ENCODE data around the gene KIF23.

The KIF23 gene

DNA sequence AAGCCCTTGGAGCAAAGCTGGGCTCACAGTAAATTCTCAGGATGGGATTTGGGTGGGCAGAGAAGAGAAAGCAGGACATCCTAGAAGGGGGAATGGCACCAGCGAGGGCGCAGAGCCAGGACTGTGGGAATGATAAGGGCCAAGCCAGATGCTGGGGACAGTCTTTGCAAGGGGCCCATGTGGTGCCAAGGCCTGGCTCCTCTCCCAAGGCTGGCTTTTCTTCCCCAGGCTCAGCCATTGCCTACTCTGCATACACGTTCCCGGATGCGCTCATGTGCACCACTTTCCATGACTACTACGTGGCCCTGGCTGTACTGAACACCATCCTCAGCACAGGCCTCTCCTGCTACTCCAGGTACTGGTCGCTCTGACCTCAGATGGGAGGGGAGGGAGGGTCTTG is 24.7 kb upstream of the KIF23 start:
- no peak overlapping the region for H3K27ac Mint-ChIP-seq
- no peaks in the 10 kb centered on the region for H3K9me3 Mint-ChIP-seq (ENCODE audit: low read depth)
- H3K27me3 Mint-ChIP-seq: no peaks in the 10 kb centered on the region
- no peak overlapping the region for H3K4me3 Mint-ChIP-seq
- peaks cover 3% of the 10 kb centered on the region for H3K4me1 Mint-ChIP-seq (ENCODE audit: low read depth)
- H3K36me3 Mint-ChIP-seq: no peaks in the 10 kb centered on the region

DNA sequence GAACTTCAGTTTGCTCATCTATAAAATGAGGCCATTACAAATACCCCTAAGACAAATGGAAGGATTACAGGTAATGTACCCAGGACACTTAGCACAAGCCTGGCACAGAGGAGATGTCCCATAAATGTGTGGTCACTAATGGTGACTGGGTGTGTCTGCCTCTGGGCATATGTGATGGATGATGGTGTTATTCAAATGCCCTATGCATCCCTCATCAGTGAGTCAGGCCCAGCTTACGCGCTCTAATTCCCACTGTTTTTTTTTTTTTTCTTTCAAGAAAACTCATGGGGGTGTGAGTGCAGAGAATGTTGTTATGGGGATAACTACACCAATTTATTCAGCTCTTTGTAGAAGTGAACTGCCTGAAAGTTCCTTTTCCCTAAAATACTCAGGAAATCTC is 23.6 kb upstream of the KIF23 start:
- H3K9me3 Mint-ChIP-seq (ENCODE audit: low read depth): no peaks in the 10 kb centered on the region
- no peaks in the 10 kb centered on the region for H3K27me3 Mint-ChIP-seq
- no peak overlapping the region for H3K4me3 Mint-ChIP-seq
- H3K36me3 Mint-ChIP-seq: no peaks in the 10 kb centered on the region
- H3K4me1 Mint-ChIP-seq (ENCODE audit: low read depth): peaks cover 7% of the 10 kb centered on the region
- no peak overlapping the region for H3K27ac Mint-ChIP-seq

DNA sequence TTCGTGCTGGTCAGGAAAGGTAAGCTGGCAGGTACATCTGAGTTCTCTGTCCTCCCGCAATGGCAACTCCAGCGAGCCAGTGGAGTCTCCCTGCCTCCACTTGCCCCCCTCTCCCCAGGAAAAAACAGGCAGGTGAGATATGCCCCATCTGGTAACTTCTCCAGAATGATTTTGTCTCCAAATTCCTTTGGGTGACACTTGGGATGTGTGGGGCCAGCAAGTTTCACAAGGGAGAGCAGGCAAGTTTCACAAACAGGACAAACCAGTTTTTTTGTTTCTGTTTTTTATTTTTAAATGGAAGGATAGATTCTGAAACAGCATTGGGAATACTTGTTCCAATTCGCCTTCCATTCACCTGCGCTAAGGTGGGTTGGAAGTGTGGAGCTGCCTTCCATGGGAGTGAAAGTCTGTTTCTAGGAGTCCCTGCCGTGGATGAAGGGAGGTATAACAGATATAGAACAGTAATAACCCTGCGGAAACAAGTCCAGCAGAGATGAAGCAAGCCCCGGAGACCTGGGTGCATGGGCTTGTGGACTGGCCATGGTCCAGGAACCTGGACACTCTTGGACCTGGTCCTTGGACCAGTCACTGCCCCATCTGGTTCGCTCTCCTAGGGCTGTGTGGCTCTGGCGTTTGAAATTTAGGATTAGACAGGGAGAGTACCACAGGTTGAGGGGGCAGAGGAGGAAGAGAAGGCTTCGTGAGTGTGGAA is 22.9 kb upstream of the KIF23 start:
- H3K27ac Mint-ChIP-seq: no peak overlapping the region
- H3K27me3 Mint-ChIP-seq: no peaks in the 10 kb centered on the region
- no peak overlapping the region for H3K4me3 Mint-ChIP-seq
- H3K9me3 Mint-ChIP-seq (ENCODE audit: low read depth): no peaks in the 10 kb centered on the region
- H3K4me1 Mint-ChIP-seq (ENCODE audit: low read depth): peaks cover 7% of the 10 kb centered on the region
- no peaks in the 10 kb centered on the region for H3K36me3 Mint-ChIP-seq

DNA sequence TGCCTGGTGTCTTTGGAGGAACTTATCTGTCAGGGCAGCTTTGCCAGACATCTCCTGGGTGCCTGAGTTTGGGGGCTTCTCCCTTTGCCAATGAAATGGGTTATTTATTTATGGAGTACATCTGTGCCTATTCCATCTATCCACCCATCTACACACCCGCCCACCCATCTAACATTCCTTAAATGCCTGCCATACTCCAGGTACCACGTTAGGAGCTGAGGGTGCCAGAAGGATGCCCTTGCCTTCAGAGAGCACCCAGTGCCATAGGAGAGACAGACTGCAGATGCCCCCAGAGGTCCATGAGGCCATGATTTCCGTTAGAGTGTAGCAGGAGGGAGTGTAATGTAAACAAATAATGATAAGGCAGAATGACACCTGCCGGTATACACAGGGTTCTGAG is 21.8 kb upstream of the KIF23 start:
- H3K36me3 Mint-ChIP-seq: no peaks in the 10 kb centered on the region
- H3K9me3 Mint-ChIP-seq (ENCODE audit: low read depth): no peaks in the 10 kb centered on the region
- no peaks in the 10 kb centered on the region for H3K27me3 Mint-ChIP-seq
- H3K27ac Mint-ChIP-seq: no peak overlapping the region
- no peak overlapping the region for H3K4me3 Mint-ChIP-seq
- H3K4me1 Mint-ChIP-seq (ENCODE audit: low read depth): peaks cover 7% of the 10 kb centered on the region

DNA sequence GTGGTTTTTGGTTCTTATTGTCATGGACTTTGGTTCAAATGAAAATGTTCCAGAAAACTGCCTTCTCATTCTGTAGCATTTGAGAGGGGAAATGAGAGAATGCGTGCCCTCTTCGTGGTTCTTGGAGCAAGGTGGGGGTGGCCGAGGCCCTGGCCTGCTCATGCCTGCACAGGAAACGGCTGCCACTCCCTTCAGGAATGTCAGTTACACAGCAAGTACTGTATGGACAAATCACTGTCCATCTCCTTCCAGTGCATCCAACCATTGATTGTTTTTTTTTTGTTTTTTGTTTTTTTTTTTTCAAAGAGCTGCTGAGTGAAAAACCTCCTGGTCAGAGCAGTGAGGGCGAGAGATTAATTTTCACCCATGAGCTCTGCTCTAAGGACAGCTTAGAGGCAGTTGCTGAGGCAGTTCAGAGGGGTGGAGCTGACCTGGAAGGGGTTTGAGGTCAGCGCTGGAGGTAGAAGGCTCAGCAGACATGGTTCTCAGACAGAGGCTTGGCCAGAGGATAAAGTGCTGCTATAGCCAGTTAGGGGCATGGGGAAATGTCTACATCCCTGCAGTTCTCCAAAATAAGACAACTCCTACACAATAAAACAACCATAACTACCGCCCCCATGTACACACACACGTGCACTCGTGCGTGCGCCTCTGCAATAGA is 20.2 kb upstream of the KIF23 start:
- H3K4me3 Mint-ChIP-seq: no peak overlapping the region
- peaks cover 12% of the 10 kb centered on the region for H3K4me1 Mint-ChIP-seq (ENCODE audit: low read depth)
- no peak overlapping the region for H3K27ac Mint-ChIP-seq
- no peaks in the 10 kb centered on the region for H3K27me3 Mint-ChIP-seq
- no peaks in the 10 kb centered on the region for H3K9me3 Mint-ChIP-seq (ENCODE audit: low read depth)
- H3K36me3 Mint-ChIP-seq: no peaks in the 10 kb centered on the region

DNA sequence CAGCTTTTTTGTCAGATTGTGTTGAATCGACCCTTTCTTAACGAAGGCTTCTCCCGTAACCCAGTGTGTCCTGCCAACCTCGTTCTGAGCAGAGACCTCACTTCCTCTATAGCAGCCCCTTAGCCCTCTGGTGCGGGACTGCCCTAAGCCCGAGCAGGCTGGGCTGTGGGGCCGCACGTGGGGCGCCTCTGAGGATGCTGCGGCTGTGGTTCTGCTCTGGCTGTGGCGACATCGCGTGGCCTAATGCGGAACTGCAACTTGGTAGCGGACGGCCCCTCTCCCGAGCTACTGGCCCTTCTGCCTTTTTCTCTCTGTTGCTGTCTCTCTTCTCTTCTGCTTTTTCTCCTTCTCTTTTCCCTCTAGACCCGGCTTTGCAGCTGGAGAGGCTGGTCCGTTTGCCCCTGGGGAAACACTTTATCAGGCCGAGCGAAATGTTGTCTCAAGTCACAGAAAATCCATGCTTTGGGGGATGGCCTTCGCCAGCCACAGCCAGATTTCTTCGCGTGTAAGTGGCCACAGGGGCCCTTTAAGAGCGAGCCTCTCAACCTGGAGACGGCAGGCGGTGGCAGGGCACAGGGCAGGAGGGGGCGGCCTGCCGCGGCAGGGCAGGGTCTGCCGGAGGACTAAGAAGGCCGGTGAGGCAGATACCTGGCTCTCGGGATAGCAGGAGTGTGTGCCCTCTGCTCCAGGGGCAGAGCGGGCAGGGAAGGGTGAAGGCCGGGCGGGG is 19.4 kb upstream of the KIF23 start:
- H3K36me3 Mint-ChIP-seq: no peaks in the 10 kb centered on the region
- peaks cover 12% of the 10 kb centered on the region for H3K4me1 Mint-ChIP-seq (ENCODE audit: low read depth)
- no peaks in the 10 kb centered on the region for H3K9me3 Mint-ChIP-seq (ENCODE audit: low read depth)
- no peak overlapping the region for H3K27ac Mint-ChIP-seq
- H3K4me3 Mint-ChIP-seq: no peak overlapping the region
- H3K27me3 Mint-ChIP-seq: no peaks in the 10 kb centered on the region

DNA sequence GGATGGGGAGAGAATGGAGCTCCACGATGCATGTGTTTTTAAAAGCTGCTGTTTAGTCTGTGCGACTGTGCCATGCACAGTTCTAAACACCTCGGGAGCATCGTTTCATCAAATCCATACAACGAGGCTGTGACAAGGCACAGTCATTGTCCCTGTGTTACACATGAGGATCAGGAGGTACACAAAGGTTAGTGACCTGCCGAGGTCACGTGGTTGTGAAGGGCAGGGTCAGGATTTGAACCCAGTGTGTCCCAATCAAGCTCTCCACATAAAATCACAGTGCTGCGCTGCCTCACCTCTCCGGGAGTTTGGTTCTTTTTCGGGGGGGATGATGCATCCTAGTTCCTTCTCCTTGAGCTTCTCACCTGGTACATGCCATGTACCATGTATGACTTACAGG is 18.7 kb upstream of the KIF23 start:
- Mint-ChIP-seq H3K9me3 (ENCODE audit: low read depth) (no peaks in the 10 kb centered on the region), H3K4me3 (no peak overlapping the region), H3K27ac (no peak overlapping the region), H3K27me3 (no peaks in the 10 kb centered on the region), H3K36me3 (no peaks in the 10 kb centered on the region), H3K4me1 (ENCODE audit: low read depth) (peaks cover 13% of the 10 kb centered on the region)

DNA sequence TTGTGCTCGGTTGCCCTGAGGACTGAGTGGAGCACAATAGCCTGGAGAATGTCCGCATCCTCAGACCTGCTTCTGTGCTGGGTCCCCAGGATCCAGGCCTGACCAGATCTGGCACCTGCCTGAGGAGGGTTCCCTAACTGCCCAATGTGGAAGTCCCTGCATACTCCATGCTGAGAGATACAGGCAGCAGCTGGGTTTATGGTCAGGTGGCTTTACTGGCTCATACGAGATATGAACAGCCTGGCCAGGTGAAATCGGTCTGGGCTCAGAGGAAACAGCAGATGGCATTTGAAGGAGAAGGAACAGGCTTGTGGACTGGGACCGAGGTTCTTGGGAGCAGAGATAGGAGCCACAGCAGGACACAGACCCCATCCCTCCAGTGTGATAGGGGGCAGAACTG is 18.2 kb upstream of the KIF23 start:
- no peak overlapping the region for H3K27ac Mint-ChIP-seq
- H3K27me3 Mint-ChIP-seq: no peaks in the 10 kb centered on the region
- no peaks in the 10 kb centered on the region for H3K36me3 Mint-ChIP-seq
- no peaks in the 10 kb centered on the region for H3K9me3 Mint-ChIP-seq (ENCODE audit: low read depth)
- H3K4me3 Mint-ChIP-seq: no peak overlapping the region
- H3K4me1 Mint-ChIP-seq (ENCODE audit: low read depth): peaks cover 17% of the 10 kb centered on the region

DNA sequence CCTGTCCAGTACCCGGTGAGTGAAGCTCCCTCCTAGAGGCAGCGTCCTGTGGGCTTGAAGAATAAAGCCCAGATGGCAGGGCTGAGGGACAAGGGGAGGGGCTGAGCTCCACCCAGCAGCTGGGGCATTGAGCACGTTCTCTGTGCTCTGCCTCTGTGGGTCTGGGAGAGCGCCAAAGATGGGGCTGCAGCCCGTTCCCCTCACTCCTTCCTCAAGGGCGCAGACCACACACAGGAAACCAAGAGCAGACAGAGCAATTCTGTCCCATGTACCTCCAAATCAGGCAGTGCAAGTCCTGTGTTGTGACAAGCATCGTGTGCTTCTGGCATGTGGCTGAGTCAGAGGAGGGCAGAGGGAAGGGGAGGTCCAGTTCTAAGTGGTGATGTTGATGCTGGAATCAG is 15.7 kb upstream of the KIF23 start:
- Mint-ChIP-seq H3K27me3 (no peaks in the 10 kb centered on the region), H3K4me3 (no peak overlapping the region), H3K9me3 (ENCODE audit: low read depth) (no peaks in the 10 kb centered on the region), H3K4me1 (ENCODE audit: low read depth) (peaks cover 17% of the 10 kb centered on the region), H3K36me3 (no peaks in the 10 kb centered on the region), H3K27ac (no peak overlapping the region)

DNA sequence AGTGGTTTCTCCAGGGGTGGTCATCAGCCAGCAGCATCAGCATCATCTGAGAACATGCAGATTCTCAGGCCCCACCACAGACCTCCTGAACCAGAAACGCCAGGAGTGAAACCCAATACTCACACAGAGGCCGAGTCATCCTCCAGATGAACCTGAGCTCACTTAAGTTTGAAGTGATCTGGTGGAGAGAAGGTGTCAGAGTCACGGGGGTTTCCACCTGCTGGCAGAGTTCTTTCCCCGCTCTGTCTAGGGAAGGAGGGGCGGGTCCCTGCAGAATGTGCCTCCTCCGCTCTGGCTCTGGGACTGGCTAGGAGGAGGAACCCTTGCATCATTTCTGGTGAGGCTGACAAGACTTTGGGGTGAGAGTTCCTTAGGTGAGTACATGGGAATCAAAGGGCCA is 13.3 kb upstream of the KIF23 start:
- H3K4me1 Mint-ChIP-seq (ENCODE audit: low read depth): peaks cover 10% of the 10 kb centered on the region
- H3K36me3 Mint-ChIP-seq: no peaks in the 10 kb centered on the region
- H3K27me3 Mint-ChIP-seq: peaks cover 3% of the 10 kb centered on the region
- H3K4me3 Mint-ChIP-seq: no peak overlapping the region
- peak overlapping the region; percentile 6 for H3K27ac Mint-ChIP-seq
- no peaks in the 10 kb centered on the region for H3K9me3 Mint-ChIP-seq (ENCODE audit: low read depth)

DNA sequence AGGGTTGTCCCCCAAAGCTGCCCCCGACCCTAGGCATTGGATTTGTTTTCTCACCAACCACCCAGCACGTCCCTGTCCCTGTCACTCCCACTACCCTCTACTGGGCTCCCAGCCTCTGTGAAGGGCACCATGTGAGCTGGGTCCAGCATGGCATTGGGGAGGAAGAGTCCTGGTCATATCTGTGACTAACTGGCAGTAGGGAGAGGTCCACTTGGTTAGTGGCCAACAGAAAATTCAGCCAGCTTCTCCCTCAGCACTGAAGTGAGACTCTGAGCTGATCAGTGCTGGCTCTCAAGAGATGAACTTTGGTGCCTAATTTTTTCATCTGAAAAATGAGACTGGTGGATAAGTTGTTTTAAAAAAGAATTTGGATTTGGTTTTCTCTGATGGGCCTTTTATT is 11.3 kb upstream of the KIF23 start:
- Mint-ChIP-seq H3K36me3 (no peaks in the 10 kb centered on the region), H3K27ac (no peak overlapping the region), H3K9me3 (ENCODE audit: low read depth) (no peaks in the 10 kb centered on the region), H3K4me1 (ENCODE audit: low read depth) (peaks cover 10% of the 10 kb centered on the region), H3K4me3 (no peak overlapping the region), H3K27me3 (peaks cover 6% of the 10 kb centered on the region)

DNA sequence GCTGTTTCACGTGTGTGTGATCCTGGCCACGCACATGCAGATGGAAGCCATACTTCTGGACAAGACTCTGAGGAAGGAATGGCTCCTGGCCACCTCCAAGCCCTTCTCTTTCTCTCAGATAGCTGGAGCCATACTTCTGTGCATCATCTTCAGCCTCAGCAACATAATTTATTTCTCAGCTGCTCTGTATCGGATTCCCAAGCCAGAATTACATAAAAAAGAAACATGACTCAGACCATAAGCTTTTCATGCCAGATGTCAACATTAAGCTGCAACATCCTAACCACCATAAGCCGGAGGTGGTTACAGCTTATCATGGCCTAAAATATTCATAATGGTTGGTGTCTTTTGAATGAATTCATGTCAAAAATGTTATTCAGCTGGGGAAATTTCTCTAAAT is 10.6 kb upstream of the KIF23 start:
- Mint-ChIP-seq H3K4me3 (no peak overlapping the region), H3K36me3 (no peaks in the 10 kb centered on the region), H3K4me1 (ENCODE audit: low read depth) (peaks cover 6% of the 10 kb centered on the region), H3K27ac (no peak overlapping the region), H3K27me3 (peaks cover 6% of the 10 kb centered on the region), H3K9me3 (ENCODE audit: low read depth) (no peaks in the 10 kb centered on the region)

DNA sequence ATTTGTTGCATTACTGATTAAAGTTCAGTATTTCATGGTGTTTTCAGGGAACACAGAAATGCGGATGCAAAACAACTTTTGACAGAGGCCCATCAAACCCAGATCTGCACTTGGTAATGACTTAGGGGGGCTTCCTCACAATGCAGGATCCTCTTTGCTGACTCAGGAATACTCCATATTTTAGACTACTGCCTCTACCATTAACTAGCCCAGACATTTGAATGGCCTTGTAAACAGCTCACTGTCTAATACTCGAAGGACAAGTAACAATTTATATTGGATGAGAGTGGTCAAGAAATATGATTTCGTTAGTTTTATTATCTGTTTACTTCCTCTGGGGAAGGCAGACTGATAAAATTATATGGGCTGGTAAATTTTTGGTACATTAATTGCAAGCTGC is 9.0 kb upstream of the KIF23 start:
- H3K4me3 Mint-ChIP-seq: no peak overlapping the region
- peaks cover 5% of the 10 kb centered on the region for H3K4me1 Mint-ChIP-seq (ENCODE audit: low read depth)
- H3K36me3 Mint-ChIP-seq: no peaks in the 10 kb centered on the region
- no peaks in the 10 kb centered on the region for H3K9me3 Mint-ChIP-seq (ENCODE audit: low read depth)
- peaks cover 8% of the 10 kb centered on the region for H3K27me3 Mint-ChIP-seq
- no peak overlapping the region for H3K27ac Mint-ChIP-seq

DNA sequence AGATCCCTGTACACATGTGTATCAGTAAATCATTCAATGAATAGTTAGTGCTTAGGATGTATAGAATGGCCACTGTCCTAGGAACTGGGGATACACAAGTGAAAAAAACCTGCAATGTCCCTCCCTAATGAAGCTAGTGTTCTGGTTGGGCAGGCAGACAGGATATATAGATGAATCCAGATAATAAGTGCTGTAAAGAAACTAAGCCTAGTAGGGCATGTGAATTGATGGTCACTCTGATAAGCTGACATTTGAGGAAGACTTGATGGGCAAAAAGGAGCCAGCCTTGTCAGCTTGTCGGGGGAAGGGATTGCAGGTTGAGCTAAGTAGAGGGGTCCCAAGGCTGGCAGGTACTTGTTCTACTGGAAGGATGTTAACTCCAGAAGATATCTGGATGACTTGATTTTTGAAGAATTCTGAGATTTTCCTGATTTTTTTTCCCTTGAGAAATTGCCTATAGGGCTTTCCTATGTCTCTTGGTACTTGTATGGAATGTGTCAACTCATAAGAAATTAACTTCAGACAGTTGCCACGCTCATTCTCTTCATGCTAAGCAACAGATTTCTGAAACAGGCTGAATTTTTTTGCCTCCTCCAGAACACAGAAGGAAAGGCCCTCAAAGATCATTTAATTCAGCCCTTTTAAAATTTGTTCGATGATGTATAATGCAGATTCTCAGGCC is 6.3 kb upstream of the KIF23 start:
- no peak overlapping the region for H3K4me3 Mint-ChIP-seq
- no peaks in the 10 kb centered on the region for H3K36me3 Mint-ChIP-seq
- H3K4me1 Mint-ChIP-seq (ENCODE audit: low read depth): no peaks in the 10 kb centered on the region
- H3K27ac Mint-ChIP-seq: no peak overlapping the region
- H3K9me3 Mint-ChIP-seq (ENCODE audit: low read depth): no peaks in the 10 kb centered on the region
- peaks cover 8% of the 10 kb centered on the region for H3K27me3 Mint-ChIP-seq

DNA sequence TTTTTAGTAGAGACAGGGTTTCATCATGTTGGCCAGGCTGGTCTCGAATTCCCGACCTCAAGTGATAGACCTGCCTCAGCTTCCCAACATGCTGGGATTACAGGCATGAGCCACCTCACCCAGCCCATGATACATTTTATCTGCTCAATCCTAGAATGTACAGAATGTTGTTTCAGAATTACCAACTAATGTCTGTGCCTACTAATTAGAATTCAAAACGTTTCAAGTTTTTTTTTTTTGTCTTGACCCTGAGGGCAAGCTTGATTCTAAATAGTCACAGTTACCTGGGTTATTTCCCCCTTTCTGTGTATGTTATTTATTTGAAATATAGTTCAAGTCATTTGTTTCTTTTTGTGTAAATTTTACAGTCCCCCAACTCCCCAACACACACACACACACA is 5.3 kb upstream of the KIF23 start:
- H3K4me3 Mint-ChIP-seq: no peak overlapping the region
- H3K27ac Mint-ChIP-seq: no peak overlapping the region
- H3K36me3 Mint-ChIP-seq: no peaks in the 10 kb centered on the region
- H3K4me1 Mint-ChIP-seq (ENCODE audit: low read depth): peaks cover 5% of the 10 kb centered on the region
- H3K9me3 Mint-ChIP-seq (ENCODE audit: low read depth): no peaks in the 10 kb centered on the region
- H3K27me3 Mint-ChIP-seq: peaks cover 8% of the 10 kb centered on the region
